ENCODE measurements around the gene EXOC2. TPM values are rescaled to one million over a fixed set of nuclear protein-coding genes. Genes with fewer than 3 reads are reported as not detected.

The EXOC2 gene
- polyA plus RNA-seq, 4 donors, result 4.5 to 14.1 (median 8.8) TPM

GRCh38 chr6:706146-706545 lies 13.2 kb upstream of the EXOC2 start:
- FAIRE-seq, result no peak

DNA sequence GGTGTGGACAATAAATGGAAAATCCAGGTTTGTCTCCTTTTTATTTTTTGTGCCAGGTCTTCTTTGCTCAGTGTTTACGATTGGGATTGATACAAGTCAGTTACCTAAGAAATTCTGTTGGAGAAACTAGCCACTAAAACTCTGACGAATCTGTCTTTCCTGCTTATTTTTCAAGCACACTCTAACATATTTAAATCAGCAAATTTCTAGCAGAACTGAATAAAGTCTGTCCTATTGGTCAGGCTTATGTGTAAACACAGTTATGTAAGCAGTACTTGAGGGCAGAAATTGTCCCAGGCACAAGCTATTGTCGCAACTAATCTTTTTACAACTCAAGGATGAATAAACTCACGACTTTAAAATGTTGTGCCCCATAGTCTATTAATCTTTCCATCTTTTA lies 12.1 kb upstream of the EXOC2 start:
- no peak for FAIRE-seq
- WGBS, 3 donors, result 16 to 34% (median 22%) methylated on average over 4 of the region's 4 CpGs

More at GRCh38 chr6:706146-706545, 13.2 kb upstream of the EXOC2 start:
- Histone ChIP-seq H3K27ac (ENCODE audit: low read depth in 1 of 3, low read length in 2 of 3) (peak overlapping the region in 1 of 3 donors; percentile 60), H3K36me3 (ENCODE audit: control insufficient read depth in 3 of 3, insufficient read depth in 2 of 3, low read depth in 1 of 3, low read length in 3 of 3) (no peaks in the 10 kb centered on the region), H3K4me1 (ENCODE audit: control insufficient read depth in 3 of 3, insufficient read depth in 2 of 3, low read depth in 1 of 3, low read length in 2 of 3) (peaks cover 0 to 2% (median 0%) of the 10 kb centered on the region in 3 donors), H3K27me3 (ENCODE audit: control insufficient read depth in 3 of 3, insufficient read depth in 3 of 3, low read length in 3 of 3) (peaks cover 0 to 33% (median 0%) of the 10 kb centered on the region in 3 donors), H3K4me3 (ENCODE audit: low read depth in 1 of 3, low read length in 3 of 3) (no peak overlapping the region), H3K9me3 (ENCODE audit: control insufficient read depth in 2 of 2, insufficient read depth in 1 of 2, low read depth in 1 of 2, low read length in 1 of 2) (no peaks in the 10 kb centered on the region)
- 75 to 85% (median 82%) methylated on average over 6 of the region's 6 CpGs for WGBS, 3 donors
- DNase-seq, result no peak

DNA sequence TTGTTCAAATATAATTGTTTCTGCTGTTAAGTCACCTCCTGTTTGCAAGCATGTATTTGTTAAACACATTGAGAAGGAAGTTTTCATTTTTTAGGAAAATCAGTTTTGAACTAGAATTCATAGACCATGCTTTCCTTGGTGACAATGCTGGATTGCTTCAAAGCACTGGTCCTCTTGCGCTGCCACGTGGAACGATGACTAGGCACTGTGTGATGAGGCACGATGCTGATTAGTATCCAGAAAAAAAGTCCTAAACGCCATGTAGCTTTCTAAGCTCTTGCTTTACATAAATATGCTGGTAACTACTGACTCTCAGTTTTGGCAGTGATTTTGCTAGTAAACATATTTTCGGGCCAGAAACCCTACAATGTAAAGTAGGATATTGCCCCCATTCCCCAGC lies 11.1 kb upstream of the EXOC2 start:
- Histone ChIP-seq H3K27me3 (ENCODE audit: control insufficient read depth in 3 of 3, insufficient read depth in 3 of 3, low read length in 3 of 3) (peaks cover 0 to 27% (median 0%) of the 10 kb centered on the region in 3 donors), H3K27ac (ENCODE audit: low read depth in 1 of 3, low read length in 2 of 3) (peak overlapping the region in 1 of 3 donors; percentile 32), H3K4me3 (ENCODE audit: low read depth in 1 of 3, low read length in 3 of 3) (no peak overlapping the region), H3K36me3 (ENCODE audit: control insufficient read depth in 3 of 3, insufficient read depth in 2 of 3, low read depth in 1 of 3, low read length in 3 of 3) (no peaks in the 10 kb centered on the region), H3K4me1 (ENCODE audit: control insufficient read depth in 3 of 3, insufficient read depth in 2 of 3, low read depth in 1 of 3, low read length in 2 of 3) (no peaks in the 10 kb centered on the region), H3K9me3 (ENCODE audit: control insufficient read depth in 2 of 2, insufficient read depth in 1 of 2, low read depth in 1 of 2, low read length in 1 of 2) (no peaks in the 10 kb centered on the region)
- DNase-seq (no peak), FAIRE-seq (no peak)
- 75 to 84% (median 82%) methylated on average over 6 of the region's 6 CpGs for WGBS, 3 donors

More for the DNA sequence above, 12.1 kb upstream of the EXOC2 start:
- Histone ChIP-seq H3K9me3 (ENCODE audit: control insufficient read depth in 2 of 2, insufficient read depth in 1 of 2, low read depth in 1 of 2, low read length in 1 of 2) (no peaks in the 10 kb centered on the region), H3K36me3 (ENCODE audit: control insufficient read depth in 3 of 3, insufficient read depth in 2 of 3, low read depth in 1 of 3, low read length in 3 of 3) (no peaks in the 10 kb centered on the region), H3K27ac (ENCODE audit: low read depth in 1 of 3, low read length in 2 of 3) (no peak overlapping the region), H3K4me1 (ENCODE audit: control insufficient read depth in 3 of 3, insufficient read depth in 2 of 3, low read depth in 1 of 3, low read length in 2 of 3) (no peaks in the 10 kb centered on the region), H3K27me3 (ENCODE audit: control insufficient read depth in 3 of 3, insufficient read depth in 3 of 3, low read length in 3 of 3) (peaks cover 0 to 27% (median 0%) of the 10 kb centered on the region in 3 donors), H3K4me3 (ENCODE audit: low read depth in 1 of 3, low read length in 3 of 3) (no peak overlapping the region)
- DNase-seq, result no peak

- Histone ChIP-seq H3K9me3 (ENCODE audit: control insufficient read depth in 2 of 2, insufficient read depth in 1 of 2, low read depth in 1 of 2, low read length in 1 of 2) (no peaks in the 10 kb centered on the region), H3K27me3 (ENCODE audit: control insufficient read depth in 3 of 3, insufficient read depth in 3 of 3, low read length in 3 of 3) (peaks cover 0 to 27% (median 0%) of the 10 kb centered on the region in 3 donors), H3K4me3 (ENCODE audit: low read depth in 1 of 3, low read length in 3 of 3) (no peak overlapping the region), H3K36me3 (ENCODE audit: control insufficient read depth in 3 of 3, insufficient read depth in 2 of 3, low read depth in 1 of 3, low read length in 3 of 3) (no peaks in the 10 kb centered on the region), H3K27ac (ENCODE audit: low read depth in 1 of 3, low read length in 2 of 3) (peak overlapping the region in 1 of 3 donors; percentile 4), H3K4me1 (ENCODE audit: control insufficient read depth in 3 of 3, insufficient read depth in 2 of 3, low read depth in 1 of 3, low read length in 2 of 3) (no peaks in the 10 kb centered on the region)
- 69 to 91% (median 69%) methylated on average over 3 of the region's 3 CpGs for whole genome bisulfite sequencing, 3 donors
- DNase-seq (no peak), FAIRE-seq (no peak)
These were observed 10.6 kb upstream of the EXOC2 start for GRCh38 chr6:703552-703951.

DNA sequence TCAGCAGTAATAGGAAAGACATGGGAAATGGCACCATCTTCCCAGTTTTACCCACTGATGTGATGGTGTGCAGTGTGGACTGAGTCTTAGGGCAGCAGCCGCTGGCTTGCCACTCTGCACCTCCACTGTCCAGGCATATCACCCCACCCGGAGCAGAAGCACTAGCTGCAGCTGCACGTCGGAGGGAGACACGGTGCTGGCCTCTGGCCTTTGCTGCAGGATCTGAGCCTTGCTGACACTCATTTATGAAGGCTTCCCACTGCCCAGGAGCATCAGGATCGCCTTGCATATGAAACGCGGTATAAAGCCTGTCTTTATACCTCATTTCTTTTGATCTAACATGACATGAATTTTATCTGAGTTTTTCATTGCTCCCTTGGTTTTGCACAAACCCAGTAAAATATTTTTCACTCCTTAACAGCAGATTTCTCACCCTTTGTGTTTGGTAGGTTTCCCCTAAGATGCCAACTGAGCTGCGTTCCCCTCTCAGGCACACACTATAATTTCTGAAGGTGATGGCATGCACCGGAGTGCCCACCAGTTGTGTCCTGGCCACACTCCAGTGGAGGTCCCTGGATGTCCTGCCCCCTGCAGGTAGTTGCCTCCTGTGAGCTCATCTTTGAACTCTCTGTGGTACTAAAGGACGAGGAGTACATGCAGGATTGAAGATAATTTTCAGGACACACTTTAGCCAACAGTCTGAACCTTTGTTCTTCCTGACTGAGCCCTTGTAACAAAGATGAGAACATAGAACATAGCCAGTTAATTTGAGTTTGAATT lies 9.0 kb upstream of the EXOC2 start:
- FAIRE-seq (no peak), DNase-seq (no peak)
- Histone ChIP-seq H3K27me3 (ENCODE audit: control insufficient read depth in 3 of 3, insufficient read depth in 3 of 3, low read length in 3 of 3) (peaks cover 0 to 16% (median 0%) of the 10 kb centered on the region in 3 donors), H3K4me3 (ENCODE audit: low read depth in 1 of 3, low read length in 3 of 3) (no peak overlapping the region), H3K4me1 (ENCODE audit: control insufficient read depth in 3 of 3, insufficient read depth in 2 of 3, low read depth in 1 of 3, low read length in 2 of 3) (no peaks in the 10 kb centered on the region), H3K9me3 (ENCODE audit: control insufficient read depth in 2 of 2, insufficient read depth in 1 of 2, low read depth in 1 of 2, low read length in 1 of 2) (no peaks in the 10 kb centered on the region), H3K36me3 (ENCODE audit: control insufficient read depth in 3 of 3, insufficient read depth in 2 of 3, low read depth in 1 of 3, low read length in 3 of 3) (no peaks in the 10 kb centered on the region), H3K27ac (ENCODE audit: low read depth in 1 of 3, low read length in 2 of 3) (no peak overlapping the region)
- WGBS, 3 donors, result 51 to 77% (median 59%) methylated on average over 11 of the region's 11 CpGs

- peaks cover 0 to 13% (median 0%) of the 10 kb centered on the region in 3 donors for H3K27me3 ChIP-seq (ENCODE audit: control insufficient read depth in 3 of 3, insufficient read depth in 3 of 3, low read length in 3 of 3)
- H3K36me3 ChIP-seq (ENCODE audit: control insufficient read depth in 3 of 3, insufficient read depth in 2 of 3, low read depth in 1 of 3, low read length in 3 of 3), result no peaks in the 10 kb centered on the region
- no peak overlapping the region for H3K27ac ChIP-seq (ENCODE audit: low read depth in 1 of 3, low read length in 2 of 3)
- no peaks in the 10 kb centered on the region for H3K4me1 ChIP-seq (ENCODE audit: control insufficient read depth in 3 of 3, insufficient read depth in 2 of 3, low read depth in 1 of 3, low read length in 2 of 3)
- H3K4me3 ChIP-seq (ENCODE audit: low read depth in 1 of 3, low read length in 3 of 3), result no peak overlapping the region
- no peaks in the 10 kb centered on the region for H3K9me3 ChIP-seq (ENCODE audit: control insufficient read depth in 2 of 2, insufficient read depth in 1 of 2, low read depth in 1 of 2, low read length in 1 of 2)
- FAIRE-seq, result no peak
- WGBS, 3 donors, result 66 to 70% (median 68%) methylated on average over 4 of the region's 4 CpGs
- DNase-seq, result no peak
These were observed 8.3 kb upstream of the EXOC2 start for GRCh38 chr6:701215-701614.

DNA sequence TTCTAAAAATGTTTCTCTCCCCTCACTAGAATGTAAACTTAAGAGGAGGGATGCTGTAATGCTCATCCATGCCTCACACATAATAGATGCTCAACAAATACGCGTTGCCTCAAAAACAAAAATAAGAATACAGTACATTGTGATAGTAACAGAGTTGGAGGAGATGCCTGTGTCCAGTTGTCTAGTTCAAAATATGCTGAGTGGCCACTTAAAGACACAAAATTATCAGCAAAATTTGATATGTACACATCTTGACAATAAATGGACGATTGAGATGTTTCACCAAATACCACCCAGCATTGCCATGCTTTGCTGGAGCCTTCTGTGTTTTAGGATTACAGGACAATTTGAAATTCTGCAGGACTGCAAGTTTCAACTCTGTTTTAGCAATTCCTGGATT lies 7.6 kb upstream of the EXOC2 start:
- WGBS, 3 donors, result 83 to 93% (median 87%) methylated on average over 3 of the region's 3 CpGs
- Histone ChIP-seq H3K27me3 (ENCODE audit: control insufficient read depth in 3 of 3, insufficient read depth in 3 of 3, low read length in 3 of 3) (peaks cover 0 to 13% (median 0%) of the 10 kb centered on the region in 3 donors), H3K9me3 (ENCODE audit: control insufficient read depth in 2 of 2, insufficient read depth in 1 of 2, low read depth in 1 of 2, low read length in 1 of 2) (no peaks in the 10 kb centered on the region), H3K4me1 (ENCODE audit: control insufficient read depth in 3 of 3, insufficient read depth in 2 of 3, low read depth in 1 of 3, low read length in 2 of 3) (no peaks in the 10 kb centered on the region), H3K4me3 (ENCODE audit: low read depth in 1 of 3, low read length in 3 of 3) (no peak overlapping the region), H3K36me3 (ENCODE audit: control insufficient read depth in 3 of 3, insufficient read depth in 2 of 3, low read depth in 1 of 3, low read length in 3 of 3) (no peaks in the 10 kb centered on the region), H3K27ac (ENCODE audit: low read depth in 1 of 3, low read length in 2 of 3) (no peak overlapping the region)
- DNase-seq, result no peak
- FAIRE-seq, result no peak

DNA sequence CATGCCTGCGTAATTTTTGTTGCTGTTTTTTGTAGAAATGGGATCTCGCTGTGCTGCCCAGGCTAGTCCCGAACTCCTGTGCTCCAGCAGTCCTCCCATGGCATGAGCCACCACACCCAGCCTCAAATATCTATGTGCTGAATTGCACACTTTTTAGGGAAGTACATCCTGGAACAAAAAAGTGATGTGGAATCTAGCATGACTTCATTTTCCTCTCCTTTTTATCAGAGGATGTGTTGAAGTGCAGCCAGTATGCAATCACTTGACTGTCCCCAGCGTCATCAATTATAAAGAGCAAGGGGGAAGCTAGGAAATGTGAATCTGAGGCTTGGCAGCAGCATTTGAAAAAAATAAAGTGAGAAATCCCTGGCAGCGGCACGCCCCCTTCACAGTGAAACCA lies 6.4 kb upstream of the EXOC2 start:
- H3K9me3 ChIP-seq (ENCODE audit: control insufficient read depth in 2 of 2, insufficient read depth in 1 of 2, low read depth in 1 of 2, low read length in 1 of 2), result no peaks in the 10 kb centered on the region
- no peak overlapping the region for H3K4me3 ChIP-seq (ENCODE audit: low read depth in 1 of 3, low read length in 3 of 3)
- DNase-seq (no peak), FAIRE-seq (no peak)
- peaks cover 0 to 13% (median 0%) of the 10 kb centered on the region in 3 donors for H3K27me3 ChIP-seq (ENCODE audit: control insufficient read depth in 3 of 3, insufficient read depth in 3 of 3, low read length in 3 of 3)
- WGBS, 3 donors, result 62 to 69% (median 68%) methylated on average over 6 of the region's 6 CpGs
- H3K4me1 ChIP-seq (ENCODE audit: control insufficient read depth in 3 of 3, insufficient read depth in 2 of 3, low read depth in 1 of 3, low read length in 2 of 3), result no peaks in the 10 kb centered on the region
- H3K36me3 ChIP-seq (ENCODE audit: control insufficient read depth in 3 of 3, insufficient read depth in 2 of 3, low read depth in 1 of 3, low read length in 3 of 3), result no peaks in the 10 kb centered on the region
- peak overlapping the region in 1 of 3 donors; percentile 20 for H3K27ac ChIP-seq (ENCODE audit: low read depth in 1 of 3, low read length in 2 of 3)

All from small intestine (tissue), 7 donors.